ENCODE data around the gene RAPSN. TPM values are rescaled to one million over a fixed set of nuclear protein-coding genes. Genes with fewer than 3 reads are reported as not detected.

Gene RAPSN
- total and polyA plus RNA-seq, 12 donors: 0.18 to 5.1 (median 2.1) TPM

DNA sequence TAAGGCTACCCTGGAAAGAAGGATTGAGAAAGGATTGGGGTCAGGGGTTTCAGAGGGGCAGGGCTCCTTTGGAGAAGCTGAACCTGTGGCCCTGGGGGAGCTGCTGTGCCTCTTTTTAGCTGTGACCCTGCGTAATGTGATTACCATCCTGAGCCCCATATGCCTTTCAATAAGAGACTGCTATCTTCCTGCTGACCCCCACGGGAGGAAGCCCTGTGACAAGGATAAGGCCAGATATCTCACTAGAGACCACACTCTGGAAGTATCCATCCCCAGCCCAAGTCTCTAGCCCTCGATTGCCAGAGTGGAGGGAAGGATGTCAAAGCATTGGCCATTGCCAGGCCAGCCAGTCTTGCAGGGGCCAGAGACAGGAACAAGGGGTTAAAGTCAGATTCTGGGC, 45.4 kb downstream of the RAPSN start:
- Histone ChIP-seq H3K27me3 (no peaks in the 10 kb centered on the region), H3K27ac (no peak overlapping the region), H3K9me3 (replicated peaks in 1 of 3) (no peaks in the 10 kb centered on the region), H3K36me3 (replicated peaks in 1 of 2) (no peaks in the 10 kb centered on the region), H3K4me1 (replicated peaks in 1 of 2) (peaks cover 24 to 27% of the 10 kb centered on the region in 2 donors), H3K4me3 (no peak overlapping the region)
- DNase-seq: no peak
- TF ChIP-seq POLR2A (IDR thresholded peaks at IDR 0.05): no peak
- TF ChIP-seq, protein P1, sequence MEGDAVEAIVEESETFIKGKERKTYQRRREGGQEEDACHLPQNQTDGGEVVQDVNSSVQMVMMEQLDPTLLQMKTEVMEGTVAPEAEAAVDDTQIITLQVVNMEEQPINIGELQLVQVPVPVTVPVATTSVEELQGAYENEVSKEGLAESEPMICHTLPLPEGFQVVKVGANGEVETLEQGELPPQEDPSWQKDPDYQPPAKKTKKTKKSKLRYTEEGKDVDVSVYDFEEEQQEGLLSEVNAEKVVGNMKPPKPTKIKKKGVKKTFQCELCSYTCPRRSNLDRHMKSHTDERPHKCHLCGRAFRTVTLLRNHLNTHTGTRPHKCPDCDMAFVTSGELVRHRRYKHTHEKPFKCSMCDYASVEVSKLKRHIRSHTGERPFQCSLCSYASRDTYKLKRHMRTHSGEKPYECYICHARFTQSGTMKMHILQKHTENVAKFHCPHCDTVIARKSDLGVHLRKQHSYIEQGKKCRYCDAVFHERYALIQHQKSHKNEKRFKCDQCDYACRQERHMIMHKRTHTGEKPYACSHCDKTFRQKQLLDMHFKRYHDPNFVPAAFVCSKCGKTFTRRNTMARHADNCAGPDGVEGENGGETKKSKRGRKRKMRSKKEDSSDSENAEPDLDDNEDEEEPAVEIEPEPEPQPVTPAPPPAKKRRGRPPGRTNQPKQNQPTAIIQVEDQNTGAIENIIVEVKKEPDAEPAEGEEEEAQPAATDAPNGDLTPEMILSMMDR (IDR thresholded peaks at IDR 0.05): no peak
- WGBS, 4 donors: 77 to 85% (median 82%) methylated on average over 2 to 3 of the region's 3 CpGs
- intact Hi-C loops (cut with DNase I): no loop called here

DNA sequence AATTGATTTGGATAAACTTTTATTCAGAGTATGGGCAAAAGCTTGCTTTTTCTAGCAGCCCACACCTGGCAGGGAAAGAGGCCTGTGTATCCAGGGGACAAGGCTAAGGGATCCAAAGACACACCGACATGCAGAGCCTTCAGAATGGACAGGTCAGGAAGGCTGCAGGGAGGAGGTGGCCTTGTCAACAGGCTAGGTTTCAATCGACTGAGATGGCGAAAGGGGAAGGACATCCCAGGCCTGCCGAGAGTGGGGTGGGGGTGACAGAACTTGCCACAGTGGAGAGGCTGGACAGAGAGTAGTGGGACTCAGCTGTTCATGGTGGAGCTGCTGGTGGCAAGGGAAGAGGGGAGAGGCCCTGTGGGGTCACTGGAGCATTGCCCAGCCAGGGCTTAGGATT, 45.8 kb downstream of the RAPSN start:
- H3K9me3 ChIP-seq (replicated peaks in 1 of 3): no peaks in the 10 kb centered on the region

GRCh38 chr11:47400768-47401279, 48.1 kb downstream of the RAPSN start:
- Histone ChIP-seq H3K36me3 (replicated peaks in 1 of 2) (no peaks in the 10 kb centered on the region), H3K27me3 (no peaks in the 10 kb centered on the region), H3K4me3 (peak overlapping the region in 1 of 4 donors; percentile 74), H3K4me1 (replicated peaks in 1 of 2) (peaks cover 16% of the 10 kb centered on the region in 2 donors), H3K9me3 (replicated peaks in 1 of 3) (no peaks in the 10 kb centered on the region), H3K27ac (peak overlapping the region in 4 of 5 donors; percentile 41 to 86 (median 65))
- intact Hi-C loops (cut with DNase I): no loop called here
- DNase-seq: no peak
- TF ChIP-seq, protein P1 (IDR thresholded peaks at IDR 0.05): no peak
- no peak for TF ChIP-seq POLR2A (IDR thresholded peaks at IDR 0.05)
- 3 to 21% (median 9%) methylated on average over 7 to 8 of the region's 8 CpGs for WGBS, 4 donors

More for the DNA sequence above, 45.8 kb downstream of the RAPSN start:
- intact Hi-C loops (cut with DNase I): no loop called here
- Histone ChIP-seq H3K36me3 (replicated peaks in 1 of 2) (no peaks in the 10 kb centered on the region), H3K4me1 (replicated peaks in 1 of 2) (peaks cover 24 to 27% of the 10 kb centered on the region in 2 donors), H3K27me3 (no peaks in the 10 kb centered on the region), H3K4me3 (no peak overlapping the region), H3K27ac (no peak overlapping the region)
- 42 to 77% (median 53%) methylated on average over 4 of the region's 4 CpGs for WGBS, 4 donors
- DNase-seq: no peak
- TF ChIP-seq POLR2A (IDR thresholded peaks at IDR 0.05): no peak
- TF ChIP-seq, protein P1 (IDR thresholded peaks at IDR 0.05): no peak

GRCh38 chr11:47399860-47400767, 48.8 kb downstream of the RAPSN start:
- WGBS, 4 donors: 5 to 16% (median 10%) methylated on average over 15 to 46 of the region's 47 CpGs
- H3K36me3 ChIP-seq (replicated peaks in 1 of 2): no peaks in the 10 kb centered on the region
- no peaks in the 10 kb centered on the region for H3K27me3 ChIP-seq
- H3K4me3 ChIP-seq: peak overlapping the region in 1 of 4 donors; percentile 74
- H3K9me3 ChIP-seq (replicated peaks in 1 of 3): no peaks in the 10 kb centered on the region
- intact Hi-C loops (cut with DNase I): no loop called here
- no peak for TF ChIP-seq POLR2A (IDR thresholded peaks at IDR 0.05)
- TF ChIP-seq, protein P1 (IDR thresholded peaks at IDR 0.05): no peak
- peaks cover 16% of the 10 kb centered on the region in 2 donors for H3K4me1 ChIP-seq (replicated peaks in 1 of 2)
- no peak for DNase-seq
- H3K27ac ChIP-seq: peak overlapping the region in 4 of 5 donors; percentile 41 to 86 (median 65)

All from adrenal gland (tissue), 12 donors.